ENCODE data around the gene CNNM1.

Gene CNNM1

GRCh38 chr10:99374972-99375371 is 45.8 kb downstream of the CNNM1 start:
- no peak for DNase-seq

DNA sequence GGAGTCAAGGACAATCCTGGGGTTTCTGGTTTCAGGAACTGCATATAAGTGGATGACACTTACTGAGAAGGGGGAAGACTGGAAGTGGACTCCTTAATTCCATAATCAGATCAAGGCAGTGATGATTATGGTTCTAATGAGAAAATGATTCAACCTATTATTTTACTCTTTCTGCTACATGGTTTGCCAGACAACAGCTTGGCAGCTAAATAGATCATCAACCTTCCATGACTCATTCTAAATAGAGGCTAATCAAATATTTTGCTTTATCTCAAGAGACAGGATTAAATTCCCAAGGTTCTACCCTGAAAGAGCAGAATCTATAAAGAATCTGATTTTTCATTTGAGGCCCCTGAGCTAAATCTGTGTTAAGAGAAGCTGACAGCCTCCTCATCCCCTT is 46.3 kb downstream of the CNNM1 start:
- DNase-seq = no peak

GRCh38 chr10:99382176-99382575 is 53.0 kb downstream of the CNNM1 start:
- DNase-seq = no peak

GRCh38 chr10:99387071-99387470 is 57.9 kb downstream of the CNNM1 start:
- no peak for DNase-seq

DNA sequence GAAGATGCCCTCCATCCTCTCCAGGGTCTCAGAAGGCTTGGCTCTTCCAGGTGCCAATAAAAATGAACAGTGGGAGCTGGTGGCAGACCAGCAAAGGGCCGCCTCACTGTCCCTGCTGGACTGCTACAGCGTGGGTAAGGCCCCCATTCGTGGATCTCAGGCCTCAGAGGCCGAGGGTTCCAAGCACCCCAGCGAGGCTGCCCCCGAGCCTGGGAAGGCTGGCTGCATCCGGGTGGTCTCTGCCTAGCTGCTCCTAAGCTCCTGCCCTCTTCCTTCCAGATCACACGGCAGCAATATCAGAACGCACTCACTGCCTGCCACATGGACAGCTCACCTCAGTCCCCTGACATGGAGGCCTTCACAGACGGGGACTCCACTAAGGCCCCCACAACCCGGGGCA is 58.4 kb downstream of the CNNM1 start:
- DNase-seq = no peak

DNA sequence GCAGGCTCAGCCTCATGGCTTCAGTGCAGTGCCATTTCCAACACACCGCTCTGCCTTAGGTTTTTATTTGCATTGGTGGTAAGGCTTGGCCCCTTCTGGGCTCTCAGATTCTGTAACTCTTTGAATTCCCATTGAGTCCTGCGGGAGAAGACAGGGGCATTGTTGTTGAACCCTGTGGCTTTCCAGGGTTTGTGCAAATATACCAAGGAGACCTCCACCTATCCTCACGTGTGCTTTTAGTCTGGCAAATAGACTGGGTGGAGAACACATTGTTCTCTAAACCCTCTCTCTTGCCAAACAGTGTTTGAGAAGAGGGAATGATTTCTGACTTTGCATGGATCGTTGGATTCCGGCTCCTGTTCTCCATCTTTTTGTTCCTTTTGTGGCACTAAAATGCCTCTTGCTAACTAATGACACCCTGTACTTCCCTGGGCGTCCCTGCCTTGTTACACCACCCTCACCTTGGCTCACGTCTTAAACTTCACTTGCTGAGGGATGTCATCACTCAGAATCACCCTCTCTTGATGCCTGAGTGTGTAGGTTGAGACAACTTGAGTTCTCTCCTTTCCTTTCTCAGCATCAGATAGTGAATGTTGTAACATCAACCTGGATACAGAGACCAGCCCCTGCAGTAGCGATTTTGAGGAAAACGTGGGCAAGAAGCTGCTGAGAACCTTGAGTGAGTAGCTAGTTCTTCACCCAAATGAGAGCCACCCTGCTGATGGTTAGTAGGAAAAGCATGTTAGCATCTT is 60.7 kb downstream of the CNNM1 start:
- no peak for DNase-seq

GRCh38 chr10:99391346-99391745 is 62.2 kb downstream of the CNNM1 start:
- no peak for DNase-seq

DNA sequence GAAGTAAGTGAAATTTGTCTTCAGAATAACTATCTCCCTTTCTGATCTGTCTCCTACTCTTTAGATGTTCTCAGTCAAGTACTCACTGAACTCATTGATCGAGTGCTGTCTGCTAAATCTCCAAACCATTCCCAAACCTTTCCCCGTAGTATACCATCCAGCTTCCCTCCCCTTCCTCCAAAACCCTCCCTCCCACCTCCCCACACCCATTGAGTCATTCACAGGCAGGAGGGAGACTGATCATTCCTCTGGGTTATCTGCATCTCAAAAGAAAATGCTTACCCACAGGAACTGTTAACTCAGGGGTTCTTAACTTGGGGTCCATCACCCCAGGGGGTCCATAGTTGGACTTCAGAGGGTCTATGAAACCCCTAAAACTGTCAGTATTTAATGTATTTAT is 63.9 kb downstream of the CNNM1 start:
- no peak for DNase-seq

GRCh38 chr10:99393683-99394082 is 64.5 kb downstream of the CNNM1 start:
- DNase-seq = no peak

- no peak for DNase-seq
These were observed 65.1 kb downstream of the CNNM1 start for GRCh38 chr10:99394256-99394655.

- no peak for DNase-seq
These were observed 65.7 kb downstream of the CNNM1 start for GRCh38 chr10:99394761-99395386.

- DNase-seq = no peak
These were observed 66.7 kb downstream of the CNNM1 start for GRCh38 chr10:99395750-99396445.

DNA sequence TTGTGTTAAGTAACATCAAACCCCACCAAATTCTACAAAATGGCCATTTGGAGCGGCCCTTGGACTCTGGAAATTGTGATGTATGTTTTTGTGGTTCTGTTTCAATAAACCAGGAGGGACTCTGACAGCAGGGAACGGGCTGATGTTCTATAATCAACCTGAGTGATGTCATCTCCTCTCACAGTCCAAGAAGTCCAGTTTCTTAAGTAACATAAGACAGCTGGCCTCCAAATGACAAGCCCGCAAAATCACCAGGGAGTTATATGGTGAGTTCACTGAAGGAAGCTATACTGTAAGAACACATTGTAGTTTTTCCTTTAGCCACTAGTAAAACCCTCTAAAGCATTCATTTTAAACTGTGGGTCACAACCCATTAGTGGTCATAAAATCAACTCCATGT is 67.3 kb downstream of the CNNM1 start:
- DNase-seq = no peak

GRCh38 chr10:99399664-99400063 is 70.5 kb downstream of the CNNM1 start:
- DNase-seq = no peak

- DNase-seq = no peak
These were observed 74.5 kb downstream of the CNNM1 start for GRCh38 chr10:99403674-99404073.

DNA sequence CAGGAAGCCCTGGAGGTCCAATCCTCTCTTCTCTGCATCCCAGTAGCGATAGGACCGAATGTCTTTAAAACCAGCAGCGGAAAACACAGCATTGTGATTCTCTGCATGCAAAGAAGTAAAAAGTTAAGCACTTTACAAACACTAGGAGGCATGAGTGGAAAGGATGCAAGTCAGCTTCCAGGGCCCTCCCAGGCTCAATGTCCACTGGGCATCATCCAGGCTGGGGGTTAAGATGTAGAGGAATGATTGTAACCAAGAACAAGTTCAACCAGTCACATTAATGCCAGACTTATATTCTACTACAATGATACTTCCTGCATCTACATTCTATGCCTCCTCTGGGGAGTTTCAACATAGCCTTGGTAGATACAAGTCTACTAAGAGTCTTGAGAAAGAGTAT is 77.0 kb downstream of the CNNM1 start:
- no peak for DNase-seq

DNA sequence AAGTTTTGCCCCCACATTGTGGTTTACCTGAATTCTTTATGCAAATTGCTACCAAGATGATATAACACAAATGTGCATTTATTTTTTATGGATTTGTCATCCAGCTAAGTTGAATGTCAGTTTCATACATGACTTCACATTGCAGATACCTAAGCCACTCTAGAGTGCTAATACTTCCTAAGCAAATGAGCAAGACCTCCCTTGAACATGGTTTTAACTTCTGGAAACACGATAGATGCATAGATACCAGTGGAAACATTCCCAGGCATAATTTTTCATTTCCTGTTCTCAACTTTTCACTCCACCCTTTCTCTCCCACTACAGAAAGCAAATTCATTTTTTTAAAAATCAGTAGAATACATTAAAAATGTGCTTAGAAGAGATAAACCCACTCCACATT is 81.0 kb downstream of the CNNM1 start:
- no peak for DNase-seq

GRCh38 chr10:99410876-99411275 is 81.7 kb downstream of the CNNM1 start:
- no peak for DNase-seq

DNA sequence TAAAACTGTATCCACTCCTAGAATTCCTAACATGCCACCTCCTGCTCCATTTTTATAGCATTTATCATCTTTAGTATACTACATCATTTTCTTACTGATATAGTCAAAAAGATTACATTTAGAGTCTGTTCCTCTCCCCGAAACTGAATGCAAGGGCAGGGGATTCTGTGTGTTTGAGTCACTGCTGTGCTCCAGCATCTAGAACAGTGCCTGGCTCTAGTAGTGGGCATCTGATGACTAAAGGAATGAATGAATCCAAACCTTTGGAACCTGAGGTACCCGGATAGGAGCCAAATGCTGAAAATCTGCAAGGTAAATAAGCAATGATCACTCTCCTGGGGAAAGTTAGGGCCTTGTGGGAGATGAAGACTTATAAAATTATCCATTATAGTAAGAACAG is 82.4 kb downstream of the CNNM1 start:
- no peak for DNase-seq

- DNase-seq = no peak
These were observed 82.9 kb downstream of the CNNM1 start for GRCh38 chr10:99412099-99412498.

DNA sequence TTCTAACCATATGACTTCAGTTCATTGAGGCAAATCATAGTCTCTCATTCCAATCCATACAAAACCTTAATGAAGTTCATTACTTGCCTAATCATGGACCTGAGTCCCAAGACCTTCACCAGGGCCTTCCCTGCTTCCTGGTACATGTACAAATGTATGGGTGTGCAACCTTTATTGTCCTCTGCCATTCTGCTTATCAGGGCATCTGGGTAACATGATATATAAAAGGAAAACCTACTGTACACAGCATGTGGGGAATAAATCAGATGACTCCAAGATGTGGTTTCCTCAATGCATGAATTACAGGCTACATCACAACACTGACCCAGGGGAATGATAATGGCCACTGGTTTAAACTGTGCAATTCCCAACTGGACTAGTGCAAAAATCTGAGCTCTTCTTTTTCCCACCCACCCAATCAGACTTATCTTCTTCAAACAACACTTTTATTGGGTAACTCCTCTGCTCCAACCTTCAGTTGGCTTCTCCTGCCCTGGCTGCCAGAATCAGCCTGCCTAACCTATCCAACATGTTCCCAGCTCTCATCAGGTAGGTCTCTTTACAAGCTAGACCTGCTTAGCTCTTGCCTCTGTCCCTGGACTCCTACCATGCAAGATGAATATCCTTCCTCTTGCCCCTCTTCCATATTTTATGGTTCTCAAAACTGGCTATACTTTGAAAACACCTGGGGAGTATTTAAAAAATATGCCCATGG is 89.9 kb downstream of the CNNM1 start:
- DNase-seq = no peak

GRCh38 chr10:99419688-99420087 is 90.5 kb downstream of the CNNM1 start:
- no peak for DNase-seq

- no peak for DNase-seq
These were observed 92.1 kb downstream of the CNNM1 start for GRCh38 chr10:99421233-99421739.

Data from CD4-positive, alpha-beta T cell treated with Interleukin-17A for 1 hour (primary cell).